Measurements from ENCODE around the gene CCDC33.

DNA sequence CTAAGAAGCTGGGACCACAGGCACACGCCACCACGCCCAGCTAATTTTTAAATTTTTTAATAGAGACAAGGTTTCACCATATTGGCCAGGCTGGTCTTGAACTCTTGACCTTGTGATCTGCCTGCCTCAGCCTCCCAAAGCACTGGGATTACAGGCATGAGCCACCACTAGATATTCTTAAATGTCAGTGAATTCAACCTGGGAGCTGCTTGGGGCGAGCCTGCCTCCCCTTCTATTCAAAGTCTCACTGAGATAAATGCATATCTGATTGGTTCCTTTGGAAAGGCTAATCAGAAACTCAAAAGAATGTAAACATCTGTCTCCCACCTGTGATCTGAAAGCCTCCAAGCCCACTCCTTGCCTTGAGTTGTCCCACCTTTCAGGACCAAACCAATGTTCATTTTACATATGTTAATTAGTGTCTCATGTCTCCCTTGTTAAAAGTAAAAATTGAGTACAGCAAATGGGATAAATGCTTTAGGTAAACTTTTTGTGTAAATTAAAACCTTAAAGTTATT is 116.3 kb downstream of the CCDC33 start:
- TF ChIP-seq CTCF (IDR thresholded peaks at IDR 0.05) (no peak), EZH2 (IDR thresholded peaks at IDR 0.05; ENCODE audit: borderline replicate concordance, insufficient read depth, low read depth, low read length, poor library complexity, severe bottlenecking) (no peak)
